GM18861 (cell line): Measurements from ENCODE around the gene SUCLG2.

Source experiments
- ATAC-seq: cut with Tn5 transposase; IDR thresholded peaks from one replicate; pipeline ENCODE4 v1.9.1; 2021; ENCODE audit not compliant: unreplicated experiment

The SUCLG2 gene

DNA sequence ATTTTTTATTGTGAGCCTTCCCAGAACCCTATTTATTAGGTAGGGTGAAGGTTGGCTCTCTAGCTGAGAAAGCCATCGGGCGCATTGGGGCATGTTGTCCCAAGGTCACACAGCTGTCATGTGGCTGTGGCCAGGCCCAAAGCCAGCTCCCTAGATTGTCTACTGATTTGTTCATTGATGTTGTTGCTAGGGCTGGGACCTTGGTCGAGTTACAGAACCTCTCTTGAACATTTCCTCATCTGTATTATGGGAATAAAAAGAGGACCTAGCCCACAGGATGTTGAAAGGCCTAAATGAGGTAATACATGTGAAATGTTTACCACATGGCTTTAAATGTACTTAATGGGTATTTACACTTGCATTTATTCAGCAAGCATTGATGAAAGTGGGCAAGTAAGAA lies 252.5 kb downstream of the SUCLG2 start:
- ATAC-seq: no peak

- ATAC-seq: no peak
Observed at GRCh38 chr3:67400476-67400875, 253.9 kb downstream of the SUCLG2 start.

DNA sequence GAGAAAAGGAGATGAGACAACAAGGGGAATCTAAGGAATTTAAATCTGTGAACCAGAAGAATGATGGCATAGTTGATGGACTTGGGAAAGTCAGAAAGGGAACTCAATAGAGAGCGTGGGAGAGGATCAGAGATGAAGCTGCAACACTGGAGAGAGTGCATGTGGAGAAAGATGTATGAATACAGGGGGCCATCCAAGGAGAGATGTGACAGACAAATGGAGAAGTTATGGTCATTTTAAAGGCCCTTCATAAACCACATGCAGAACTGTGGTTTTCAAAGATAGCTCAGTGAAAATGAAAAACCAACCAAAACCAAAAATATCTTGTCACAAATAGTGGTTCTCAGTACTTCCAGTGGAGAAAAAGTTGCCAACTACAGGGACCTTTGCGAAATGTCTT lies 265.2 kb downstream of the SUCLG2 start:
- ATAC-seq: peak; percentile 78

DNA sequence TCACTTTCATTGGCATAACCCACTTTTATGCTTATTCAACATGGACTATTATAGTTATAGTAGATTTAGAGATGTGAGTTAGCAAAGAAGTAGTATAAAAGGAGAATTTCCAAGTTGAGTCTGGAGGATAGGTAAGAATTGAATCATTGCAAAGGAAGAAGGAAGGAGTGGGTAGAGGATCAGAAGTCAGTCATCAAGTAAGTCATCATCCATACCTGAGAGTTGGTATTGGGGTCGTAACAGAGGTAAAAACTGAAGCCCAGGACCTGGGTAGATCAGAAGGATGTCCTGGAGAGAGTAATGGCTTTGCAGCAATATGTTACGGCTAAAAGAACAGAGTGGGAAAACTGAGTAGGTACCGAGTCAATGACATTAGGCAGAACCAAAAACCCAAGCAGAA lies 265.7 kb downstream of the SUCLG2 start:
- no peak for ATAC-seq

DNA sequence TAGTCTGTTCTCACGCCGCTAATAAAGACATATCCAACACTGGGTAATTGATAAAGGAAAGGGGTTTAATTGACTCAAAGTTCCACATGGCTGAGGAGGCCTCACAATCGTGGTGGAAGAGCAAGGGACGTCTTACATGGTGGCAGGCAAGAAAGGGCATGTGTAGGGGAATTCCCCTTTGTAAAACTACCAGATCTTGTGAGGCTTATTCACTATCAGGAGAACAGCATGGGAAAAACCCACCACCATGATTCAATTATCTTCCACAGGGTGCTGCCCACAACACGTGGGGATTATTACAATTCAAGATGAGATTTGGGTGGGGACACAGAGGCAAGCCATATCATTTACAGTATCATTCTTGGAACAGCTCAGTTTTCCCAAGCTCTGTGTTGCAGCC lies 268.0 kb downstream of the SUCLG2 start:
- no peak for ATAC-seq

DNA sequence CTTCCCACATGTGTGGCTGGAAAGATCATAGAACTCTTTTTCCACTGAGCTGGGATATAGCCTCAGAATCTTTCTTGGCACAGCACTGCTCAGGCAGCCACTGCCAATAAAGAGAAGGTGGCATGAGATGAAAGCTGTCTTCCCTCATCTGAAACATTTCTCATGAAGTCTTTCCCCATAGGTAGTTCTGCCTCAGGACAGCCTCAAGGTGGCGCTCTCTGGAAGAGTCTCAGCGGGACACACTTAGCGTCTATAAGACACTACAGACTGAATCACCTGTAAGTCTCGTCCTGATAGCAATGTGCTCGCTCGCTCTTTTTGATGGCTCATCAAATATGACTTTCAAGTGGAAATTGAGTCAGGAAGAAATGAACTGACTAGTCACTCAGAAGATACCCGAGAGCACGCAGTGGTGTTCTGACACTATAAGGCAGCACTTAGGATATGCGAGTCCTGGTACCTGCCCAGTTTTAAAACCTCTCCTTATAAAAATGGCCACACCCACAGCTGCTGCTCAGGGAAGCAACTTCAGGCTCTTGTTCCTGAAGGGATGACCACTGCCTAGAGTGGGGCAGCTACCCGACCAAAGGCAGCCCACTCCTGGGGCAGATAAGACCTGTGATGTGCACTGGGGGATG lies 269.5 kb downstream of the SUCLG2 start:
- ATAC-seq: no peak

DNA sequence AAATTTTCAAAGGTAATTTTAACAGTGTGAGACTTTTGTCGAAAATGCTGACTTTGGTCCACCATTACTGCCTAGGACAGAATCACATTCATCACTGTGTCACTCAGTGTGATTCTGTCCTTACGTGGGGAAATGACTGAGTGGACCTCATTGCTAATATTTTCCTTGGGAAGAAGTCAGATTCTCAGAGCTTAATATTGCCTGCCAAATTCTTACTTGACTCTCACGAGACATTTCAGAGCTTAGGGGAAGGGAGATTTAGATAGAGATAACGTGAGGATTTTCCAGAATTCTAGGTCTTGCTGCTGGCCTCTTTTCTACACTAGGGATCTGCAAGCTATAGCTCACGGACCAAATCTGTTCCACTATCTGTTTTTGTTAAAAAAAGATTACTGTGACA lies 270.4 kb downstream of the SUCLG2 start:
- ATAC-seq: no peak

- no peak for ATAC-seq
Observed at GRCh38 chr3:67383379-67383778, 271.0 kb downstream of the SUCLG2 start.

DNA sequence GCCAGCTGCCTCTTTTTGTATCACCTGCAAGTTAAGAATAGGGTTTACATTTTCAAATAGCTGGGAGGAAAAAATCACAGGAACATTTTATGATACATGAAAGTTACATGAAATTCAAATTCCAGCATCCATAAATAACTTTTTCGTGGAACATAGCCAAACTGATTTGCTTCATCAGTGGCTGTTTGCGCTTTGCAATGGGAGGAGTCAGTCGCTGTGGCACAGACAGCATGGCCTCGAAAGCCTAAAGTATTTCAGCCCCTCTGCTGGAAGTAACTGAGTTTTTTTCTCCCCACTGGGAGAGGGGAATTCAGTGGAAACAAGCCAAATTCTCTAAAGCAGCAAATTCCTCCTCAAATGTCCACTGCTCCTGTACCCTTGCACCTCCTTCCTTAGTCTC lies 271.9 kb downstream of the SUCLG2 start:
- no peak for ATAC-seq

DNA sequence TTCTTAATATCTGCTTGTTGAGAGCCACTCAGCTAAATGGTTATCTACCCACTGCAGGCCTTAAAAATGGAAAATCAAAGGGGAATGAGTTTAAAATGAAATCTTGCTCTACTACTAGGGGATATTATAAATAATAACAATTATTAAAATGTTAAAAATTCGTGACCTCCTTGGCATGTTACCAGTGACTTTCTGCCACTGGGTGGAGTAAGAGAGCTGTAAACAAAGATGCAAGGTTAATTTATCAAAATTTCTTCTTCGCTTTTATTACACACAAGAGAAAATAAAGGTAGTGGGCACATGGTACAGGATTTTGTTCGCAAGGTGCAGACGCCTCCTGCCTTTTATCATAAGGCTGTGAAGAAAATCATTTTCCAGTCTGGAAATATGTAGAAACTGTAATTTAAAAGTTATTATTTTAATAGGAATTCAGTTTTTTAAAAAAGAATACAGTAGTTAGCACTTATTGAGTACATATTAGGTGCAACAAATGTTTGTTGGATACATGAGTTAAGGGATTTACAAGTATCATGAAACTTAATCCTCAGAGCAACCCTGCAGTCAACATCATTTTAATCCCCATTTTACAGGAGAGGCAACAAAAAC lies 272.6 kb downstream of the SUCLG2 start:
- no peak for ATAC-seq

DNA sequence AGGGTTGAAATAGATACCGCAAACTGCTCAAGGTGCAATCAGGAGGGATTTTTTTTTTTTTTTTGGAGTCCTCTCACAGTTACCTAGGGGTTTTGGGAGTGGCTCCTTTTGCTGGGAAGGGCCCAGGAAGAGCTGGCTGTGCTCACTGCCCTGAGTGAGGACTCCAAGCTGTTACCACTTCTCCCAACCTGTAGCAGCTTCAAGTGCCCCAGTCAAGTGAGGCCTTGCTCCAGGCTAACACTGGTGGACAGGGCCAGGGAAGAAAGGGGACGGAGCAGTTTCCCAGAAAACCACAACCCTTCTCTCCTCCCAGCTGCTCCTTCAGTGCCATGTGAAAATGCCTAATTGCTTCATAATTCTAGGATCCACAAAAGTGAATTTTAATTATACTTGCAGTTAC lies 274.3 kb downstream of the SUCLG2 start:
- no peak for ATAC-seq

GRCh38 chr3:67377299-67377698 lies 277.1 kb downstream of the SUCLG2 start:
- ATAC-seq: no peak

DNA sequence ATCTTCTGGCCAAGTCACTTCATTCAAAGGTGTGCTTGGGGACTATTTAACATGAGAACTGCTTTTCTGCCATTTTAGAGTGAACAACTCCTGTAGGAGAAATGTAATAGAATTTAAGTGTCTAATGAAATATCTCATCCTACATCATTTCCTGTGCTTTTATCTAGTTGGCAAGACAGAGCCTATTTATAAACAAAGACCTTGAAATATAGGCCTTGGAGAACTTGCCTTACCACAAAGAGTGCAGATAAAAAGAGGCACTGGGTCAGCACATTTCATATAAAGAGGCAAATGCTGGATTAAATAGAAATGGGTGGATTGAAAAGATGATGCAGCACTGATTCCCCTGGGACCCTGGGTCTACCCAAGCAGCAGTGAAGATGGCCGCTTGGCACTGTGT lies 278.0 kb downstream of the SUCLG2 start:
- no peak for ATAC-seq

- ATAC-seq: no peak
Observed at GRCh38 chr3:67375976-67376375, 278.4 kb downstream of the SUCLG2 start.

GRCh38 chr3:67362686-67363085 lies 291.7 kb downstream of the SUCLG2 start:
- no peak for ATAC-seq

- no peak for ATAC-seq
Observed at GRCh38 chr3:67361770-67362169, 292.6 kb downstream of the SUCLG2 start.

- ATAC-seq: no peak
Observed at GRCh38 chr3:67361323-67361722, 293.1 kb downstream of the SUCLG2 start.

DNA sequence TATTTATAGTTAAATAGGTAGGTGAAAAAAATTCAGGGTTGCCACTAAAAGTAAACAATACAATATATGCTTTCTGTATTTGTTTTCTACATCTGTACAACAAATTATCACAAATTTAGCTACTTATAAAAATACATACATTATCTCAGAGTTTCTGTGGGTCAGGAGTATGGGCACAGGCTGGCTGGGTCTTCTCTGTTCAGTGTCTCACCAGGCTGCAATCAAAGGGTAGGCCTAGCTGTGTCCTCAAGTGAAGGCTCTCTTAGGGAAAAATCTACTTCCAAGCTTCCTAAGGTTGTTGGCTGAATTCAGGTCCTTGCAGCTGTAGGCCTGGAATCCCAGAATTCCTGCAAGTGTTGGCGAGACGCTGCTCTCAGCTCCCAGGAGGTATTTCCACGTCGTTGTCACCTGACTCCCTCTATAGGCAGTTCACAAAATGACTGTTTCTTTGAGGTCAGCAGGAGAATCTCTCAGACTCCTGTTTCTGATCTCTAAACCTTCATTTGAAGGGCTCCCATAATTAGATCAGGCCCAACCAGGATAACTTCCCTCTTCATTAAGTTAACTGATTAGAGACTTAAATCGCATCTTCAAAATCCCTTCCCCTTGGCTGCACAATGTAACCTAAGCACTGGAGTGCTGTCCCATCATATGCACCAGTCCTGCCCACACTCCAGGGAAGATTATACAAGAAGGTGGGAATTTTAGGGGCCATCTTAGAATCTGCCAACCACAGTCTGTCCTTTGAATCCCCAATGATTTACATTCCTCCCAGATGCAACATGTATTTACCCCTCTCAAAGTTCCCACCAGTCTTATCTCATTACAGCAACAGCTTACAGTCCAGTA lies 296.6 kb downstream of the SUCLG2 start:
- peak; percentile 77 for ATAC-seq

- ATAC-seq: peak; percentile 96
Observed at GRCh38 chr3:67349551-67350174, 304.7 kb downstream of the SUCLG2 start.

DNA sequence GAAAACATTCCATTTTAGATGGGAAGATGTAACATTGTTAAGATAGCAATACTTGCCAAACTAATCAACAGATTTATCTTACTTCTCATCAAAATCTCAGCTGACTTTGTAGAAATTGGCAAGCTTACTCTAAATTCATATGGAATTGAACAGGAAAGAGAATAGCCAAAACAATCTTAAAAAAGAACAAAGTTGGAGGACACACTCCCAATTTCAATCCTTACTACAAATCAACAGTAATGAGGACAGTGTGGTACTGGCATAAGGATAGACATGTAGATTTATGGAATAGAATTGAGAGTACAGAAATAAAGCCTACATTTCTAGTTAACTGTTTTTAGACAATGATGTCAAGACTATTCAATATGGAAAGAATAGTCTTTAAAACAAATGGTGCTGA lies 308.3 kb downstream of the SUCLG2 start:
- no peak for ATAC-seq

DNA sequence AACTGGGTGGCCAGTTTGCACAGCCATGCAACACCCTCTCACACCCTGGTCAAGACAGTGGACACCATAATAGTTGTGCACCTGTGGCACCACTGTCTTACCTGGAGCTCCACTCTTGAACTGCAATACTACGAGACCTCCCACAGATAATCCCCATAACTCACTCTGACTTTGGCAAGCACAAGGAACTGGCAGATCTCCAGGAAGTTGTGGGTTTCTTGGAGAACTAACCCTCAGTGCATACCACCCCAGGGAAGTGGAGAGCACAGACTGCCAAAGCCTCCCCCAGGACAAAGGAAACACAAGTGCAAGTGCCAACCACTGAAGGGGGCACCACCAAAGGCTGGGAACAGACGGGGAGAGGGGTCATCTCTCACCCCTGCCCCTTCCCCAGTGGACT lies 318.6 kb downstream of the SUCLG2 start:
- no peak for ATAC-seq

DNA sequence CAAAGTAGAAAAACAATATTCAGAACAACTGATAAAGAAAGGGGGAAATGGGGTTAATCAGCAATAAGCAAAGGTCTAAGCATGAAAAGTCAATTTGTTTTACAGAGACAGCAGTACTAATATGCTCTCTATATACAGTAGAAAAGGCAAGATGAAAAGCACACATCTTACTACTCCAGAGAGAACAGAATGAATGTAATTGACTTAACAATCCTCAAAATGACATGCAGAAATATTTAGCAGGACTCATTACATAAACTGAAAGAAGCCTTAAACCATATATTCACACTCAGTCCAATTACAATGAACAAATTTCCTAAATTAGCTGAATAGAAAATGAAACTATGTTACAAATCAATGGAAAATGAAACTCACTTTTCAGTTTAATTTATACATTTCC lies 319.8 kb downstream of the SUCLG2 start:
- no peak for ATAC-seq
